T-helper 2 cell (primary cell): ENCODE data around the gene SARDH.
"Not testable (repeated sequence)": the region's sequence is repeated elsewhere in the genome, so short reads cannot be mapped to it uniquely, and the experiment has no call there.

Experiments
- DNase-seq, 5 experiments: peaks; one replicate each; pipeline versions ENCODE4 v3.0.0 to v3.0.0-alpha.2; 2012 to 2022

Gene SARDH

GRCh38 chr9:133775951-133776905 lies 38.1 kb upstream of the SARDH start:
- no peak for DNase-seq

- no peak for DNase-seq
Observed at GRCh38 chr9:133775291-133775690, 37.1 kb upstream of the SARDH start.

- DNase-seq: peak in 1 of 5 experiments; percentile 7
Observed at GRCh38 chr9:133774799-133775198, 36.6 kb upstream of the SARDH start.

- DNase-seq: peak in 1 of 5 experiments; percentile 1
Observed at GRCh38 chr9:133773889-133774655, 35.9 kb upstream of the SARDH start.

GRCh38 chr9:133772581-133772980 lies 34.4 kb upstream of the SARDH start:
- DNase-seq: no peak

- no peak for DNase-seq
Observed at GRCh38 chr9:133771486-133772482, 33.6 kb upstream of the SARDH start.

GRCh38 chr9:133770076-133770777 lies 32.1 kb upstream of the SARDH start:
- no peak for DNase-seq

GRCh38 chr9:133769511-133770075 lies 31.4 kb upstream of the SARDH start:
- no peak for DNase-seq

- DNase-seq: no peak
Observed at GRCh38 chr9:133768859-133769510, 30.8 kb upstream of the SARDH start.

- DNase-seq: no peak
Observed at GRCh38 chr9:133768371-133768858, 30.3 kb upstream of the SARDH start.

- no peak for DNase-seq
Observed at GRCh38 chr9:133767625-133768024, 29.5 kb upstream of the SARDH start.

GRCh38 chr9:133767008-133767407 lies 28.9 kb upstream of the SARDH start:
- no peak for DNase-seq

GRCh38 chr9:133766234-133766633 lies 28.1 kb upstream of the SARDH start:
- DNase-seq: not testable (repeated sequence)

- no peak for DNase-seq
Observed at GRCh38 chr9:133763272-133764183, 25.4 kb upstream of the SARDH start.

GRCh38 chr9:133762488-133763271 lies 24.5 kb upstream of the SARDH start:
- DNase-seq: no peak

GRCh38 chr9:133761641-133762248 lies 23.6 kb upstream of the SARDH start:
- no peak for DNase-seq

- DNase-seq: no peak
Observed at GRCh38 chr9:133760713-133761290, 22.6 kb upstream of the SARDH start.

GRCh38 chr9:133759946-133760345 lies 21.8 kb upstream of the SARDH start:
- DNase-seq: no peak
